ENCODE results near the gene REG1B.

The REG1B gene

GRCh38 chr2:79087785-79088364, at the start of gene REG1B:
Gene REG1B (minus strand): TSS chr2:79087993. CDS start chr2:79087612, 381 bp downstream.
- DNase-seq, result no peak

GRCh38 chr2:79131687-79132086, 43.9 kb upstream of the REG1B start:
- DNase-seq, result no peak

GRCh38 chr2:79129804-79130203, 42.0 kb upstream of the REG1B start:
- DNase-seq, result no peak

GRCh38 chr2:79129260-79129659, 41.5 kb upstream of the REG1B start:
- DNase-seq, result no peak

- no peak for DNase-seq
These were observed 40.6 kb upstream of the REG1B start for GRCh38 chr2:79128406-79128805.

- no peak for DNase-seq
These were observed 37.9 kb upstream of the REG1B start for GRCh38 chr2:79125721-79125985.

GRCh38 chr2:79124907-79125720, 37.3 kb upstream of the REG1B start:
- DNase-seq, result no peak

- no peak for DNase-seq
These were observed 34.9 kb upstream of the REG1B start for GRCh38 chr2:79122676-79123075.

GRCh38 chr2:79120194-79120713, 32.5 kb upstream of the REG1B start, which contains the start of gene REG1A:
Gene REG1A (plus strand): TSS chr2:79120488. CDS start chr2:79120862, 374 bp downstream.
- no peak for DNase-seq

- DNase-seq, result no peak
These were observed 29.5 kb upstream of the REG1B start for GRCh38 chr2:79116997-79117928.

- DNase-seq, result no peak
These were observed 27.2 kb upstream of the REG1B start for GRCh38 chr2:79114797-79115494.

GRCh38 chr2:79112269-79112668, 24.5 kb upstream of the REG1B start:
- DNase-seq, result no peak

GRCh38 chr2:79105259-79105658, 17.5 kb upstream of the REG1B start:
- no peak for DNase-seq

- DNase-seq, result no peak
These were observed 15.4 kb upstream of the REG1B start for GRCh38 chr2:79103214-79103613.

GRCh38 chr2:79101024-79101423, 13.2 kb upstream of the REG1B start:
- DNase-seq, result no peak

- DNase-seq, result no peak
These were observed 12.5 kb upstream of the REG1B start for GRCh38 chr2:79100285-79100684.

GRCh38 chr2:79099140-79099686, 11.4 kb upstream of the REG1B start:
- no peak for DNase-seq

GRCh38 chr2:79097843-79098242, 10.1 kb upstream of the REG1B start:
- DNase-seq, result no peak

- no peak for DNase-seq
These were observed 2.9 kb upstream of the REG1B start for GRCh38 chr2:79090693-79091092.

- no peak for DNase-seq
These were observed 1.5 kb downstream of the REG1B start for GRCh38 chr2:79086255-79086654.

- no peak for DNase-seq
These were observed 2.4 kb downstream of the REG1B start for GRCh38 chr2:79085382-79085781.
